Stromal cell of bone marrow (primary cell): ENCODE measurements around the gene KRTAP10-1.
"Not testable (repeated sequence)": the region's sequence is repeated elsewhere in the genome, so short reads cannot be mapped to it uniquely, and the experiment has no call there.

Experiments used
- DNase-seq: peaks from one replicate; pipeline ENCODE4 v3.0.0-alpha.2; 2012; ENCODE audit warnings: low read depth

Gene KRTAP10-1

GRCh38 chr21:44515359-44516165 lies 24.4 kb downstream of the KRTAP10-1 start:
- no peak for DNase-seq

DNA sequence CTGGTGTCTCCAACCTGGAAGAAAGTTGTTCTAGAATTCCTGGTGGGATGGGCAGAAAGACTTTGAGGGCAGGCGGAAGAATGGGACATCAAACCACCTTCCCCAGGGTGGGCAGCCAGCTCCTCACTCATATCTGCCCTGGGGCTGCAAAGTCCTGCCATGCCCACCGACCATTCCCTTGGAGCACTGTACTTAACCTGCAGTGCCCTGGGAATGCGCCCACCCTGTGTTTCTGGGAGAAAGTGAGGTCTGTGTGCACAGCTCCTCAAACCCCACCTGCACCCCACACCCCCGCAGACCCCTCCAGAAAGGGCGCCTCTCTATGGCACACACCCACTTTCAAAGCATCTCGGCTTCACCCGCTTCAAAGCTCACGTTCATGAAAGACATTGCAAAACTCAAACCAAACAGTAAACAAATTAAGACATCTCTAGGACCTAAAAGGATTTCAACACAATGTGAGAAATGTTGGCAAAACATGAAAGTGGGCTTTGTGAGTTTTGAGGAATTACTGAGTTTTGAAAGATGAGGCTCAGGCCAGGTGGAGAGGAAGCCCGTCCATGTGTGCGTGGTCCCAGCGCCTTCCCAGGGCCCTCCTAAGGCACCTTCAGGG lies 25.1 kb downstream of the KRTAP10-1 start:
- DNase-seq, result no peak

GRCh38 chr21:44514218-44514520 lies 25.8 kb downstream of the KRTAP10-1 start:
- DNase-seq, result no peak

DNA sequence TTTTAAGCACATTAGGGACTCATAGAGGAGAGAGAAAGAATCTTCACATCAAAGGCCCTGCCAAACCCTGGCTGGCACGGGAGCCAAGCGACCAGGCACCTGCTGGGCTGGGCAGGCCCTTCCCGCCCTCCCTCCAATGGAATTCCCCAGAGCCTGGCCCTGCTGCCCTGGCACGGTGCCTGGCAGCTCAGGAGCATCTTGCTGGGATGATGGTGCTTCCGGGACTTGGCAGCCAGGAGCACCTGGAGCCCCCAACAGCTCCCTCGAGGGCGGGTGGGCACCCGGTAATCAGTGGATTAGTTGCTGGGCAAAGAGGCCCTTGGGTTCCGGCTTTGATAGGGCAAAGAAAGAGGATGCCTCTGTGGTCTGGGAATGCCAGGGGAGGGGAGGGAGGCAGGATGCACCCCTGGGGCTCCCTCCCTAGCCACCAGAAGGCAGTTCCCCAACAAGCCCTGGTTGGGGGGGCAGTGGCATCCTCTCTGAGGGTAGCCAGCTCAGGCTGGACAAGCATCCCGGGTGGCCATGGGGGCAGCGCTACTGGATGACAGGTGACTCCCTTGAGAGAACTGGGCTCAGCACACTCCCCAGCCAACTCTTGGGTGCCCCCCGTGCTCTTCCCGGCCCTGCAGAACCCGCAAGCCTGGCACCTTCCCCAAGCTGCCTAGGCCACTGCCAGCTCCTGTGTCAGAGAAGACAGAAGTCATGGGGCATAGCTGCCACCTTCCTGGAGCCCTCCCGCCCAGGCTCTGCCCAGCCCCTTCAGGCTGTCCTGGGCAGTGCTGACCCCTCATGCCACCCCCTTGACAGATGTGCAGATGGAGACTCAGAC lies 26.4 kb downstream of the KRTAP10-1 start:
- no peak for DNase-seq

GRCh38 chr21:44512496-44513388 lies 27.3 kb downstream of the KRTAP10-1 start:
- DNase-seq, result no peak

GRCh38 chr21:44511938-44512275 lies 28.1 kb downstream of the KRTAP10-1 start:
- DNase-seq, result no peak

- DNase-seq, result no peak
Measured at GRCh38 chr21:44511219-44511937, 28.6 kb downstream of the KRTAP10-1 start.

DNA sequence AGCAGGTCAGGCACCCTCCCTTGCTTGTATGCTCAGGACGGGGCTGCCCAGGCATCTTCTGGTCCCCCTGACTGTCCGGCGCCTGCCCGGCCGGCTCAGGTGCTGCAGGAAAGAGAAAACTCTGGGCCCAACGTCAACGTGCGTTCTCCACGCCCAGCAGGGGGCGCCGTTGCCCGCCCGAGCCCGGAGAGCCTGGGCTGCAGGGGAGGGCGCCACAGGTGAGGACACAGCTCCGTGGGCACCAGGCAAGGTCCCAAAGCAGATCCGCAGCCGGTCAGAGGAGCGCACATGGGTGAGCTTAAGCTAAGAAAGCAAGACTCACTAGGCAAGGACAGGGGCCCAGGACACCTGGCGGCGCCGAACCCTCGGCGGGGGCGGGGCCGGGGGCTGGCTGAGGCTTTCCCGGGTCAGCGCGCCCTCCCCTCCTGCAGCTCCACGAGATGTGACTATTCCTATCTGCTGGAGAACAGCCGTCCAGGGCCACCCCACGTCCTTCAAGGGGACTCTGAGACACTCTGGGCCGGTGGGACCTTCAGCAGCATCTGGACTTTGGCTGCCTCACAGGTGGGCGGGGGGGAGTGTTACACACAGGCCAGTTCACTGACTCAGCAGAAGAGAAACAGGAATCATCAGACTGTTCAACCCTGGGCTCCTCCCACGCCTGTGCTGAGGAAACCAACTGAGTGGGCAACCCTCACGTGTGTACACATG lies 29.3 kb downstream of the KRTAP10-1 start:
- DNase-seq, result no peak

DNA sequence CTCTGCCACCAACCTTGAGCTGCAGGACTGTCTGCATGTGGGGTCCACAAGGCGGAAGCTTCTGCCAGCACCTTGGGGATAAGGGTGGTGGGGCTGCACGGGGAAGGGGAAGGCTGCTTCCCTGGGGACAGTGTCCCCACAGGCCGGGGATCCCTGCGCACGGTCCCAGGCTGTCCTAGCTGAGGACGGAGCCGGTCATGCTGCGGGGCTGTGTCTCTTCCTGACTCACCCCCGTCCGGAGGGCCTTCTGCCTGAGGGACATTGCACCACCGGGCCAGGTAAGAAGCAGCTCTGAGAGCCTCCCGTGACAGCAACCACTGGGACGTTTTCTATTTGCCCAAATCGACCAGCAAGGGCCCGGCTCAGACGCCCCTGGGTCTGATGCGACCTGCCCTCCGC lies 29.9 kb downstream of the KRTAP10-1 start:
- no peak for DNase-seq

GRCh38 chr21:44509539-44509938 lies 30.5 kb downstream of the KRTAP10-1 start:
- no peak for DNase-seq

DNA sequence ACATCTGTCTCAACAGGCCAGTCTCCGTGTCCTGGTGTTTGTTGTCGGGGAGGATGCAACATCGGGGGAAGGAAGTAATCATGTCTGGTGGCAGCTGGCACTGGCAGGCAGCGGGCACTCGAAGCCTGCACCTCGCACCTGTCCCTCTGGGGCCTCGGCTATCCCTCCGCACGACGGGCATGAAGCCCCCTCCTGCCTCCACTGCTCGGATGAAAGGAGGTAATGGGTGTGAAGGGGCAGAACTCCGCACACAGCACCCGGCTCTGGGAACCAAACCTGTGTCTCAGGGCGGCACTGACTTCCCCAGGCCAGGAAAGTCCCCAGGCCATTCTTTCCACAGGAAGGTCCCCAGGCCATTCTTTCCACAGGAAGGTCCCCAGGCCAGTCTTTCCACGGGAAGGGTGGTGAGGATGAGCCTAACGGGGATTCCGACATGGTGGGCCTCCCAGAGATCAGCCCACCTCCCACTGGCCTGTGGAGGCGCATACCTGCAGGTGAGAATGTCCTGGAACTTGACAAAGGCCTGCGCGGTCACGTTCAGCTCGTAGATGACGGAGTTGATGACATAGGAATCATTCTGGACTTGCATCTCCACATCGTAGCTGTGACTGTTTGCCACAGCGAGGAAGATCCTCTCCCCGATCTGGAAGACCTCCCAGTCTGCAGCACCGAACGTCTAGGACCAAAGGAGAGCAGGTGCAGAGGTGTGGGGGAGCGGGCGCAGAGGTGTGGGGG lies 31.1 kb downstream of the KRTAP10-1 start:
- no peak for DNase-seq

DNA sequence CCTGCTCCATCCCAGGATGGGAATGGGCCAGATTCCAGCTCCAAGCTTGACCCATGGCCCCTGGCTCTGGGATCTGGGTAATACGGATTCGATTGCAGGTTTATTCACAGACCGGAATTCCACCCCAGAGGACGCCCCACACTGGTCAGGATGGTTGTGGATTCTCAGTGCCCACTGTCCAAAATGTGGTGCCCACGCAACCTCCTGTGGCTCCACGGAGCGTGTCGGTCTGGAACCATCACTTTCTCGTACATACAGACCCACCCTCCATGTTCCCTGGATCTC lies 31.6 kb downstream of the KRTAP10-1 start:
- no peak for DNase-seq

DNA sequence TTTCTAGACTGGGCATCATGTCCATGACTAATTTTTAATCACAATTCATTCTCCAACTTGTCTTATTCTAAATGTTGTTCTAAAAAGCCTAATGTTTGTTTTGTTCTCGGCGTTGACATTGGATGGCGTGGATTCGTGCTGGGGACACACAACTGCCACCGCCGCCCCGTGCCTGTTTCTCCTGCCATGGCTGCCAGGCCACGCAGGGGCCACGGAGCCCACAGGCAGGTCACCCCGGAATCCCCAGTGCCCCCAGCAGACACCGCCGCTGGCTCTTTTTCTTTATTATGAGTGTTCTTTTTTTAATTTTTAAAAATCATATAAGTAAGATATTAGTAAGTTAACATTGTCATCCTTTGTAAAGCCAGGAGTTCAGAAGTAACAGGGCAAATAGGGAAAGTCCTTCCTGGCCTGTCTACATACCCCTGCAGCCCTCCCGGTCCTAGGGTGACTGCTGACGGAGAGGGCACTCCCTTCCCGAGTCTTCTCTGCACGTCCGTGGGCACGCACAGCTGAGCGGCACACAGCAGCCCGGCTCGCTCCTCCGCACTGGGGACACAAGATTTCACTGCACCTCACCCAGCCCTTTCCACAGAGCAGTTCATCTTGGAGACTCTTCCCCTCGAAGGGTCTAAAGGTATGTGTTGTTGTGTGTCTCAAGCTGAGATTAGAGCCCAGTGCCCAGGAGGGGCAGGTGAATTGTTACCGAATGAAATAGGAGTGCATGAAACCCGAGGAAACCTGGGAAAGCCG lies 32.1 kb downstream of the KRTAP10-1 start:
- DNase-seq, result no peak

DNA sequence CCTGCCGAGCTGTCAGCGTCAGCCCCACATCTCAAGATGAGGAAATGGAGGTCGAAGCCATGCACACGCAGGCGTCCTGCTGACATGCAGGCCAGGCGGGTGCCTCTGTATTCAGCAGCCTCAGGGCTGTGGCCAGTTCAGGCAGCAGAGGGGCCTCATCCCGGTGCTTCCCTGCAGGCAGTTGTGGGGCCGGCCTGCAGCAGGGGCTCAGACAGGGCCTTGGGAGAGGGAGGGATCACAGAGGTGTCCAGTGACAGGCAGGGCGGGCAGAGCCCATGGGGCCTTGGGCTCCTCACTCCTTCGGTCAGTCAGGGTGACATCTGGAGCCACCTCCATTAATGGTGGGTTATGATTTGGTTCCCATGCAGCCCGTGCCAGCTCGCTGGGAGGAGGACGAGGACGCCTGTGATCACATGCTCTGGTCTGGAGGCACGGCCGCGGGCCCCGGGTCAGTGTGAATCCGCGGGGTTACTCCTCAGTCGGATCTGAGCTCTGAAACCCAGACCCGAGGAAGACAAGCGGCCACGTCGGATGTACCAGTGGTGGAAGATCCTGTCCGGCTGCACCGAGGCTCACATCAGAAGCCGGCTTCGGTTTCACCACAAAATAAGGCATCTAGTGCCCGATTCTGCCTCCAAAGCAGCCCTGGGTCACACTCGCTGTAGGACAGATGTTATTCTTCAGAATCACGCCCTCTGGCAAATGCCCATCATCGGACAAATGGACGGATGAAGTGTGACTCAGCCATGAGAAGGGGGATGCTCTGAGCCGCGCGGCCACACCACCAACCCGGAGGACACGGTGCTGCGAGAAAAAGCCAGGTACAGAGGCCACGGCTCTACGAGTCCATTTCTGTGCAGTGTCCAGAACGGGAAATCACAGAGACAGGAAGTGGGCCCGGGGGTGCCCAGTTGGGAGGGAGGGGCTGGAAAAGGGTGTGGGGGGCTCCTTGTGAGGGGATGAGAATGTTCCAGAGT lies 33.4 kb downstream of the KRTAP10-1 start:
- DNase-seq, result no peak

DNA sequence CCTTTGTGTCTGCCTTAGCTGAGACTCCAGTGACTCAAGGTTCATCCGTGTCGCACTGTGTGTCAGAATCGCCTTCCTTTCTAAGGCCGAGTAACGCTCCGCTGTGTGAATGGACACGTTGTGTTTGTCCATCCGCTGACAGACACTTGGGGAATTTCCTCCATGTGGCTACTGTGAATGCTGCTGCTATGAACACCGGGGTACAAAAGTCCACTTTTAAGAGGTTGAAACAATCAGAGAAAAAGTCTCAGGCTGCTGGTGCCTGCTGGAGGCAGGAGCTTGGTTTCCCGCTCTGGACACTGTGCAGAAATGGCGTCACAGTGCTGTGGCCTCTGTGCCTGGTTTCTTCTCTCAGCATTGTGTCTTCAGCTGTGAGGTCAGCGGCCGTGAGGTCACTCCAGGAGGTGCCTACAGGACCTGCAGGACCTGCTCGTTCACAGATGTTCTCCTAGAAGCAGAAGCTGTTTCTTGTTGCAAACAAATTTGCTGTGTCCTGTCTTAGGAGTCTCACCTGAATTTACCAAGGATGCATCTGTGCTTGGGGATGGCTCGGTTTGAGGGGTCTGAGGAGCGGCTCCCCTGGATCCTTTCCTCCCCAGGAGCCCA lies 34.2 kb downstream of the KRTAP10-1 start:
- no peak for DNase-seq

- DNase-seq, result no peak
Measured at GRCh38 chr21:44503901-44504399, 36.0 kb downstream of the KRTAP10-1 start.

DNA sequence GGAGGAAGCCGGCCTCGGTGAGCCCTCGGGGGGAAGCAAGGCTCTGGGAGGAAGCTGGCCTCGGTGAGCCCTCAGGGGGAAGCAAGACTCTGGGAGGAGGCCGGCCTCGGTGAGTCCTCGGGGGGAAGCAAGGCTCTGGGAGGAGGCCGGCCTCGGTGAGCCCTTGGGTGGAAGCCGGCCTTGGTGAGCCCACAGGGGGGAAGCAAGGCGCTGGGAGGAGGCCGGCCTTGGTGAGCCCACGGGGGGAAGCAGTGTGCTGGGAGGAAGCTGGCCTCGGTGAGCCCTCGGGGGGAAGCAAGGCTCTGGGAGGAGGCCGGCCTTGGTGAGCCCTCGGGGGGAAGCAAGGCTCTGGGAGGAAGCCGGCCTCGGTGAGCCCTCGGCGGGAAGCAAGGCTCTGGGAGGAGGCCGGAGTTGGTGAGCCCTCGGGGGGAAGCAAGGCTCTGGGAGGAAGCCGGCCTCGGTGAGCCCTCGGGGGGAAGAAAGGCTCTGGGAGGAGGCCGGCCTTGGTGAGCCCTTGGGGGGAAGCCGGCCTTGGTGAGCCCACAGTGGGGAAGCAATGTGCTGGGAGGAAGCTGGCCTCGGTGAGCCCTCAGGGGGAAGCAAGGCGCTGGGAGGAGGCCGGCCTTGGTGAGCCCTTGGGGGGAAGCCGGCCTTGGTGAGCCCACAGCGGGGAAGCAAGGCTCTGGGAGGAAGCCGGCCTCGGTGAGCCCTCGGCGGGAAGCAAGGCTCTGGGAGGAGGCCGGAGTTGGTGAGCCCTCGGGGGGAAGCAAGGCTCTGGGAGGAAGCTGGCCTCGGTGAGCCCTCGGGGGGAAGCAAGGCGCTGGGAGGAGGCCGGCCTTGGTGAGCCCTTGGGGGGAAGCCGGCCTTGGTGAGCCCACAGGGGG lies 36.7 kb downstream of the KRTAP10-1 start:
- DNase-seq, result not testable (repeated sequence)
